ENCODE data around the gene SLC7A14.

Gene SLC7A14

DNA sequence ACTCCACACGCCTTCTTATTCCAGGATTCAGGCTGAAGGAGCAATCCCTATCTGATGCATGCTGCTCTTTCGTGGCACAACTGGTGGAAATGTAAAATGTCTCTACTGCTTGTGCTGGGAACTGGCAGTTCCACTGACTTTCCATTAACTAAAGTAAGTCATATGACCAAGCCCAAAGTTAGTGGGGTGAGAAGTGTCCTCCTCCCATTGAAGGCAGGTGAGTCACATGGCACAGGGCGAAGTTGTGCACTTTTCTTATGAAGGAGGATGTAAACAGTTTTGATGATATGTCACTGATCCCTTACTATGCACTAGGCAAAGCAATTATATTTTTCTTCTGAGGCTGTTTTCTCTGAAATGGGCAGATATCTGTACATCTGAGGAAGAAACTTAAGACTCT lies 51.6 kb downstream of the SLC7A14 start:
- DNase-seq (ENCODE audit: low spot score), result no peak

GRCh38 chr3:170532573-170532972 lies 53.3 kb downstream of the SLC7A14 start:
- no peak for DNase-seq (ENCODE audit: low spot score)

- DNase-seq (ENCODE audit: low spot score), result no peak
Measured at GRCh38 chr3:170531657-170532335, 54.1 kb downstream of the SLC7A14 start.

DNA sequence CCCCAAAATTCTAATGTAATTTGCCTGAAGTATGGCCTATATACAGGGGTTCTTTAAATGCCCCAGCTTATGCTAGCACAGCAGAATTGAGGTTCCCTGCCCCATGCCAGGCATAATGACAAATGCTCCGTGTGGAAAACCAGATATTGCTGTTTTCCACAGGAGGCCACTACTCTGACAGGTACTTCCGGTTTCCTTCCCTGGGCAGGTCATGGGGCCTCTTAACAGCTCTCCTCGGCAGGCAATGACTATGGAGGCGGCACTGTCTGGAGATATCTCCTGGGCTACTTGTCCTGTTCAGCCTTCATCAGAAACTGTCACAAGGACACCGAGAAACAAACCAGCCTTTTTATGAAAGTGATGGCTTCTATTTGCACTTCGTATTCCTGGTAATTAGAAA lies 54.8 kb downstream of the SLC7A14 start:
- DNase-seq (ENCODE audit: low spot score), result no peak

- DNase-seq (ENCODE audit: low spot score), result no peak
Measured at GRCh38 chr3:170529912-170530311, 56.0 kb downstream of the SLC7A14 start.

- no peak for DNase-seq (ENCODE audit: low spot score)
Measured at GRCh38 chr3:170529346-170529745, 56.5 kb downstream of the SLC7A14 start.

- DNase-seq (ENCODE audit: low spot score), result no peak
Measured at GRCh38 chr3:170528726-170529125, 57.1 kb downstream of the SLC7A14 start.

GRCh38 chr3:170524073-170524472 lies 61.8 kb downstream of the SLC7A14 start:
- DNase-seq (ENCODE audit: low spot score), result no peak

- DNase-seq (ENCODE audit: low spot score), result no peak
Measured at GRCh38 chr3:170523248-170523647, 62.6 kb downstream of the SLC7A14 start.

GRCh38 chr3:170522201-170522600 lies 63.7 kb downstream of the SLC7A14 start:
- no peak for DNase-seq (ENCODE audit: low spot score)

- DNase-seq (ENCODE audit: low spot score), result no peak
Measured at GRCh38 chr3:170520996-170521395, 64.9 kb downstream of the SLC7A14 start.

DNA sequence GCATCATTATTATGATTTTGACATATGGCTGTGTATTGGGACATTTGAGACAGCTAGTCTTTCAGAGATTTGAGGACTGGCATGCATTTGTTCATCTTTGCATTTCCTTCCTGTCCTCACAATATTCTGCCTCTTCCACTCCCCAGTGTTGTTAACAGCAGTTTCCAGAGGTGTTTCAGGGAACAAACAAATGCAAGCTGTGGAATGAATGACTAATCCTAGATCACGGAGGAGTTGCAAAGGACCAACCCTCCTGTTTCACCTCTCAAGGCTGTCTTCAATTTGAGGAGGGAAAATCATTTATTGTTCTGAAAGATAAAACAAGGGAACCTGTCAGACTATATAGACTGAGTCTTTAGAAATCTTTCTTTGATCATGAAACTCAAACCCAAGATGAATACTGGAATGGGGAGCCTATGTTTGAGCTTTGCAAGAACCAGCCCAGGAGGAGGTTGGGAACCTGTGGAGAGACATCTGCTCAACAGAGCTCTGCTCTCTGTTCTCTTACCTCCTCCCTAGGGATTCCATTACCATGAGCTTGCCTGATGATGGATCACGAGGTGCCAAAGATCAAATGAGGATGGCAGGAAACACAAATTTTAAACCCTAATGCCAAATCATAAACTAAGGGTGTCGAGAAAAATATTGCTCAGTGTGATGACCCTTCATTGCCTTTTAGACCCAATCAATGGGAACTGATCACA lies 68.5 kb downstream of the SLC7A14 start:
- DNase-seq (ENCODE audit: low spot score), result no peak

DNA sequence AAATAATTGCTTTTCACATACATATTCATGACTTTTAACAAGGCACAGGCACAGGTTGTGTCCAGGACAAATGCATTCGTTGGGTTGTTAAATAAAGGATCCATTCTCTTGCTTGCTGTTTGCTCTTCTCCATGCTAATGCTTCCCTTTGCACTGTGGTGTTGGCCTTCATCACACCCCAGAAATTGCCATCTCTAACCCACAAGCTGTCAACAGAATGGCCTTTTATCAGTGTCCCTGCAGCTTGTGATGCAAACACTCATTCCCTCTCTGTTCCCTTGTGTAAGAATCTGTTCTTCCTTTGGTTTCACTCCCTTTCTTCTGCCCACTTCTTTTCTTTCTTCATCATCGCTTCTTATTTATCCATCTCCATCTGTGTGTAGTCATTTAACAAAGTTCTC lies 72.2 kb downstream of the SLC7A14 start:
- no peak for DNase-seq (ENCODE audit: low spot score)

- DNase-seq (ENCODE audit: low spot score), result peak; percentile 54
Measured at GRCh38 chr3:170511371-170511770, 74.5 kb downstream of the SLC7A14 start.

DNA sequence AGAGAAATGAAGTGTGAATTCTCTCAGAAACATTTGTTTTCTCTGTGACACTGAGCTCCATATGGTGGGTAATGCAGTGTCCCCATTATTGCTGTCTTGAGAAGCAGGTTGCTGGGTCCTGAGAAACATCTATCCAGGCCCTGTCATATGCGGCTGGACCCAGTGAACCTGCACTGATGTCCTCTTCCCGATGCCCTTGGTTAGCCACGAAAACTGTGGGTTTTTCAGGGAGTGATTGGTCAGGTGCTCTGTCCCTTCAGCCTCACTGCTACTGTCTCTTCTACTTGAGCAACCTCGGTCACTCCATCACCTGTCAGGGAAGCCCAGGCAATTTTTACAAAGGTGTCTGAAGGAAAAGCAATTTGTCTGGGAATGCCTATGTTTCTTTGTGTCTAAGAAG lies 77.0 kb downstream of the SLC7A14 start:
- no peak for DNase-seq (ENCODE audit: low spot score)

DNA sequence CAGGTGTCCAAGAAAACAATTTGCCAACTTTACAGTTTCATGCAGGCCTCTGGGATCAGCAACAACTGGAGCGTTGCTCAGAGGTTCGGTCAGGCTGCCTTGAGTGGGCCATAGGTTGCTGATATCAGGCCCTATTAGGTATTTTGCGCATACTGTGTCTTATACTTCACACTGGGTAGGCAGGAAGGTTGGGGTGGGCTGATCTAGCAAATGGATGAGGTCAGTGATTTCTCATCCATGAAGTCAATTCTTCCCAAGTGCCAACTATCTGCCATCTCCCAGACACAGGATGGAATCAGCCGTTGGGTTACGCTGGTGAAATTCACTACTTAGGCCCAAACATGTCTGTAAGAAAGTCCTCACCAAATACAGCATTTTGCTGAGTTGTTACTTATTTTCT lies 77.6 kb downstream of the SLC7A14 start:
- no peak for DNase-seq (ENCODE audit: low spot score)

DNA sequence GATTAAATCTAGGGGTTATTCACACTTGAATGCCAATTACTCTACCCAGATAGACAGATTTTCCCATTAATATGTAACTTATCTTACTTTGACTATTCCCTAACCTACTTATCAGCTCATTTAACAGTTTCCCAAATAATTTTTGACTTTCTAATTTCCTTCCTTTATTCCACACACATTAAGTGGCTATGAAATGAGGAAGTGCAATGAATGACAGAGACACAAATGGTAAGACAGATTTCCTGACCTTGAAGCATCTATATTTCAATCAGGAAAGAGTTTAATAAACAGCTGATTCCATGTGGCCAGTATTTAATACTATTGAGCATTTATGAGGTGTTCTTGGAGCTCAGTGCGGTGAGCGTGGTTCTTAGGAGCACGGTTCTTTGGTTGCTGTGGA lies 78.8 kb downstream of the SLC7A14 start:
- DNase-seq (ENCODE audit: low spot score), result no peak

DNA sequence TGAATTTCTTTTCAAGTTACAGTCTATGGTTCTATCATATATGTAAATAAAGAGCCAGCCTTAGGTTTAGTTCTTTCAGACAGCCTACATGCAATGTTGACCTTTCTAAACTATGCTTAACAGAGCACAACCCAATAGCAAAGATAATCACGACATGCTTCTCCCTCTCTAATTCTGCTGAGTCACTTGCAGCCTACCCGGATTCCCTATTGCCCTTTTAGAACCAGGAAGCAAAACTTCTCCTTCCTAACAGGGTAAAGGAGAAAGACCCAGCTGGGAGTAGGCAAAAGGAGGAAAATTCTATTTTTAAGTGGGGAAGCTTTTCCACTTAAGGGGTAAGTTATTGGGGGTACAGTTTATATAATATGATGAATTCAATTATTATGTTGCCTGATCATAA lies 79.3 kb downstream of the SLC7A14 start:
- DNase-seq (ENCODE audit: low spot score), result peak; percentile 36

DNA sequence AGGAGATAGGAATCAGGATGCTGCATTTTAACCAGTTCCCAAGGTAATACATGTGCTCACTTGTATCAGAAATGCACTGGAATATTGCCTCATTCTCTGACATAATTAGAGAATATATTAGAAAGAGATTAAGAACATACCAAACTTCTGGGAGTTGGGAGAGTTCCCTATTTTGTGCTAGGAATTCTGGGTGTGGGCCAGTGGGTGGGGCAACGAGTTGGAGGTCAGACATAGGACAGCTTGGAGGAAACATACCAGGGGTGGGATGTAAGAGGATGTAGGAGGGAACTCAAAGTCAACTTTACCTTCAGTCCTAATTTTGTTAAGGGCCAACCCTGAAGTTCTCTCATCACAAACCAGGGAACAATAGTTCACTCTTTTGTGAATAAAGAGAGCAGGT lies 83.6 kb downstream of the SLC7A14 start:
- DNase-seq (ENCODE audit: low spot score), result no peak

GRCh38 chr3:170500995-170501394 lies 84.9 kb downstream of the SLC7A14 start:
- no peak for DNase-seq (ENCODE audit: low spot score)

- DNase-seq (ENCODE audit: low spot score), result no peak
Measured at GRCh38 chr3:170500462-170500861, 85.4 kb downstream of the SLC7A14 start.

DNA sequence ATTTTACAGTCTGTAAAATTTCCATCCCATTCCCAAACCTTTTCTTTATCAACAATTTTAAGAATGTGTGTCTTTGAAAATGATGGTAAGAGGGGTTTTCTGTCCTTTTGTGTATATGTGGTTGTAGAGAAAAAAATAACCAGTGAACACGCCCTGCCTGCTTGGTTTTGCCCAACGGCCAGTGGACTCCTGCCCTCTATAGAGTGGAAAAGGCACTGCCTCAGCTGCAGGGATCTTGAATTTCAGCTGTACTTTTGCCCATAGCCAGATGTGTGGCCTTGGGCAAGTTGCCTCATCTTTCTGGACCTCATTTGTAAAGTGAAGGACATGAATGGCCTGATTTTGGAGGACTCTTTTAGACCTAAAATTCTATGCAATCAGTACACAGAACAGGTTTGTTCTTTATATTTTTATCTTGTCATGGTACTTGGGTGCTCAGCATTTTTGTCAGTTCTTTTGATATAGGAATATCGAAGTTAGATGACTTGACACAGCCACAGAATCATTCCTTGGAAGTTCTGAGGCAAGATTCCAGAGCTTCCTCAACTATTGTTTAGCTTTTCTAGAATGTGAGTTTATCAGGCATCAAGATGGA lies 86.2 kb downstream of the SLC7A14 start:
- DNase-seq (ENCODE audit: low spot score), result peak; percentile 62

Measured in SW480 (cell line).